Stimulated activated CD8-positive, alpha-beta memory T cell treated with anti-CD3 and anti-CD28 coated beads, Interleukin-15, amount 100 ng/mL, for 4 hours (primary cell): Measurements from ENCODE around the gene EMC7.
A peak's percentile ranks its signal among the peaks of the same experiment; 100 is the strongest.
"Not testable (repeated sequence)": the region's sequence is repeated elsewhere in the genome, so short reads cannot be mapped to it uniquely, and the experiment has no call there.

Source experiments
- DNase-seq, 2 donors: peaks; one replicate each; pipeline ENCODE4 v3.0.0-alpha.2; 2020; ENCODE audit warnings: low read depth in 2 of 2

The EMC7 gene

DNA sequence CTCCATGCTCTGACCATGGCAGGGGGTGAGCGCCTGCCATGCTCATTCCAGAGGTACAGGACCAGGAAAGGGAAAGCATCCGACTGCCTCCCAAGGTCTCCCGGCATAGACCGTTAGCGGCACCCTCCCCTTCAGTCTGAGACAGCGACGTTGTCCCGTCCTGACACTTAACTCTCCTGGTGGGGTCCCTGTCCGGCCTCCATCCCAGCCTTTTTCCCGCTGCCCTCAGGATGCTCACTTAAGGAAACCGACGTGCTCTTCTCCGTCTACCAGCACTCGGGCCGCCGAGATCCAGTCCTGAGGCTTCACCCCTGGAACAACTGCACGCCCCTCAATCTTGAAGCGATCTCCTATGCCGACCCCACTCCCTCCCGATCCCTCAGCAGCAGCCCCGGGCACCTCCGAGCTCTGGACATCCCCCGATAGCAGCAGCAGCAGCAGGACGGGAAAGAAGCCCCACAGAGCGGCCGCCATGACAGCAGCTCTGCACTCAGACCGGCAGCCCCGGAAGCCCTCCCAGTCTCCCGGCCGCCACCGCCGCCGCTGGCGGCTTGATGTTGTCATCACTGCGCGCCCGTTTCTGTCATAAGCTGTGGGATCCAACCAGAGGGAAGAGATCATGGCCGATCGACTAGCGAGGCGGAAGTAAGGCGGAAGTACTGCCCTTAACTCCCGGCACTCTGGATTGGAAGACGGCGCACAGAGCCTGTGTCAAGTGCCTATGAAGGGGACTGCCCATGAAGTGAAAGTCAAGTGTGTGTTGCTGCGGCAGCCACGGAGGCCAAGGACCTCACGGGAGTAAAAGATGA is at the start of gene EMC7, which contains the start of gene PGBD4:
Gene EMC7 (minus strand): TSS at position 497 of the 809 bp plus-strand sequence. CDS start 23 bp downstream, at position 474.
Gene PGBD4 (plus strand): TSS at position 718 of the 809 bp plus-strand sequence. CDS start 449 bp downstream, outside the sequence.
- DNase-seq = peak; percentile 98 to 99

DNA sequence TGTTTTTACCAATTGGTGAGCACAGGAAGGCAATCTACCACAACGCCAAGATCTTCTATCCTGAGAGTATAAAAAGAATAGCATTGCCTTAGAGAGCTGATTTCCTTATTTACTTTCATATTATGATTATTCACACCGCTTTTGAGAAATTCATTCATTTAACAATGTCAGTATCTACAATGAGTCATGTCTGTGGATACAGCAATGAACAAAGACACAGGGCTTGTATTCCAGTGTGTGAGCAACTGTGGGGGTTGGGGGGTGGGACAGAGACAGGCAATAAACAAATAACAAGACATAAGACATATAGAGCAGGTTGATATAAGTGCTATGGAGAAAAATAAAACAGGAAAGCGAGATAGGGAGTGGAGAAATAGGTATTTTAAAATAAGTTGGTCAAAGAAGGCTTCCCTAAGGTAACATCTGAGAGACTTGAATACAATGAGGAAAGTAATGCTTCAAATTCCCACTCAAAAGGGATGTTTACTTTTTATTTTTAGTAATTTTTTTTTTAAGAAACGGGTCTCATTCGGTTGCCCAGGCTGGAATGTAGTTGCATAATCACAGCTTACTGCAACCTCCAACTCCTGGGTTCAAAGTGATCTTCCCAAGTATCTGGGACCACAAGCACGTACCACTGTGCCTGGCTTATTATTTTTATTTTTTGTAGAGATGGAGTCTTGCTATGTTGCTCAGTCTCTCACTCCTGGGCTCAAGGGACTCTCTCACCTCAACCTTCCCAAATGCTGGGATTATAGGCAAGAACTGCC is 45.9 kb upstream of the EMC7 start:
- no peak for DNase-seq

DNA sequence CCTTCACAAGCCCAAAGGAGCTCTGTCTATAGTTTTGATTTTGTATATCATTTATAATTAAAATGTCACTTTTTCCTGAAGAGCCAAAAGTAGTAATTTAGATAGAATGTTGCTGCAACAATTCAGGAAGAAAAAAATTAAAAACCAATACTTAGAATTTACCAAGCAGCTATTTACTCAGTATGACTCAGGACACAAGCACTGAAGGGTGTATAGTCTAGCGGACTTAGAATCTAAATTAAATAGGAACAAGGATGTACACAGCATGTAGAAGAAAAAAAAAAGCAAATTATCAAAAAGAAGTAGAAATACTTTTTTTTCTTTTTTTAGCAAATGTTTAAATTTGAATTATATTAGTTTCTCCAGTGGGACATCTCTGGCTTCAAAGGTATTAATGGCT is 31.8 kb upstream of the EMC7 start:
- DNase-seq = no peak

DNA sequence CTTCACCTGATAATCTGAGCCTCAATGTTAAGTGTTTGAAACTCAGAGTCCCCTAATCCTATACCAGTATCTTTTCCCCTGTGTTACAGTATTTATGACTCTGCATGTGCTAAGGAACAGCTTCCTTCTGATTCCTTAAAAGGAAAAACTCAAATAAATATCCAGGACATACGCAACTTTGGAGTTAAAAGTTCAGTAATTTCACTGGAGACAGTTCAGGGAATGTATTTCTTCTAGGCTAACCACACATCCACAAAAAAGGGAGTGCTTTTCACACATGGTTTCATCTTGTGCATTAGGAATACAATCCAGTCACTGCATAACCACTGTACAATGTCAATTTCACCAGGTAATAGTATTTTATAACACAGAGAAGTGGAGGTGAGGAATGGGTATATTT is 31.2 kb upstream of the EMC7 start:
- no peak for DNase-seq

DNA sequence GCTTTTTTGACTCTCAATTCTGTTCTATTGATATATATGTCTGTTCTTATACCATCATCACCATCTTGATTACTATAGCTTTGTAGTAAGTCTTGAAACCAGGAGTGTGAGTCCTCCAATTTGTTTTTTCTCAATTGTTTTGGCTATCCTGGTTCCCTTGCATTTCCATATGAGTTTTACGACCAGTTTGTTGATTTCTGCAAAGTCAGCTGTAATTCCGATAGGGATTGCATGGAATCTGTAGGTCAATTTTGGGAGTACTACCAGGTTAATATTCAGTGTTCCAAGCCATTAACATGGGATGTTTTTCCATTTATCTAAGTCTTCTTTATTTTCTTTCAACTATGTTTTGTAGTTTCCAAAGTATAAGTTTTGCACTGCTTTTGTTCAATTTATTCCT is 27.2 kb upstream of the EMC7 start:
- no peak for DNase-seq

DNA sequence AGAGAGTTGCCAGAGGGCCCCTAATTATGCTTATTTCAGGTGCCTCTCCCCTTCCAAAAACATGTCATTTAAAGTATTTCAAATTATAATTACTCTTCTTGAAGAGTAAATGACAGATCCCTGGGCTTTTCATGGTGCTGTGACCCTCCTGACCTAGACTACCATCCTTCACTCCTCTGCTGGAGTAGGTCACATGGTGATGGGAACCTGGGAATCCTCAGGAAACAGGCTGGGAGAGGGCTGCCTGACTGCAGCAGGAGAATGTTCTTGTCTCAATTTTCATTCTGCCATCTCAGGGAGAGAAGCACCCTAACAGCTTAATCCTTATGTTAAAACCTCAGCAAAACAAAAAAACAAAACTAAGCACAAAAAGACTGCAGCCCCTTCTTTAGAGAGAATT is 24.9 kb upstream of the EMC7 start:
- DNase-seq = no peak

DNA sequence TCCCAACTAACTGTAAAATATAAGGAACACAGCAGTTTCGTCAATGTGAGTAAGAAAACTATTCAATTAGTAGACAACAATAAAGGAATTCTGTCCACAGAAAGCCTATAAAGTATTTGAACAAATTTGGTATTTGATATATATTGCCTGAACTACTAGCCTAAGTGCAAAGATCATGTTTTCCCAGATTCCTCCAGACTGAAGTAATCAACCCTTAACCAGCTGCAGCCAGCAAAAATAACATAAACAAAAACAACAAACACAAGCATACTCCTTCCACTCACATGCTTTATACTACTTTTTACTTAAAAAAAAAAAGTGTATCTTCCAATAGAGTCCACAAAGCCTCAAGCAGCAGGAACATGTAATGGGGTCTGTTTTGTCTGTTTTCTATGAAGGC is 24.3 kb upstream of the EMC7 start:
- no peak for DNase-seq

DNA sequence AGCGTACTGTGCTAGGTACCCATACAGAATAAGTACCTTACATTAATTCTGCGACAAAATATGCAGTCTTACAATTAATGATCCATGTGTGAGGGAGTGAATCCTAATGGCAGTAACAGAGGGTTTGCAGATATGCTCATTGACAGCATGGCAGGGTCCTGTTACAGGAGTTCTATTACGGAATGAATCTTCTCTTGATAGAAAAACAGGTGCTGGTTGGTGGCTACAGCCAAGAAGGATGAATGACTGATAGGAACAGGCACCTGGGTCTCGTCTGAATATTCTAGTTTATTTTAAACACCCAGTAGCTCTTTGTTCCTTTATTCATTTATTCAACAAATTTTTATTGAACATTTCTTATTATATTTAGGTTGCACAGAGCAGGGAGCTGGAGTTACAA is 23.0 kb upstream of the EMC7 start:
- DNase-seq = no peak

DNA sequence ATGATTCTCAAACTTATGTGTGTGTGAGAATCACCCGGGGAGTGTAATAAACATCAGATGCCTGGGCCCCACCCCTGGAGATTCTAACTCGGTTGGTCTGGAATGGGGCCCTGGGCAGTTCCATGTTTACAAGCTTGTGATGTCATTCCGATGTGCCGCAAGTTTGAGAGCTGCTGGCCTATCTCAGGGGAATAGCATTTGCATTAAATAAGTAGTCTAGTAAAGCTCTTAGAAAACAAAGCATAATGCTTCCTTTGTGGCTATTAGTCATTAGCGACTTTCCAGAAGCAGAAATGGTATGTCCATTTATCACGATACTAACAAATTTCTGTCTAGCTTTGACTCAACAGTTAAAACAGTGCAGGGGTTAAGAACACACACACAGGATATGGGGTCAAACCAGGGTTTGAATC is 21.1 kb upstream of the EMC7 start:
- DNase-seq = no peak

DNA sequence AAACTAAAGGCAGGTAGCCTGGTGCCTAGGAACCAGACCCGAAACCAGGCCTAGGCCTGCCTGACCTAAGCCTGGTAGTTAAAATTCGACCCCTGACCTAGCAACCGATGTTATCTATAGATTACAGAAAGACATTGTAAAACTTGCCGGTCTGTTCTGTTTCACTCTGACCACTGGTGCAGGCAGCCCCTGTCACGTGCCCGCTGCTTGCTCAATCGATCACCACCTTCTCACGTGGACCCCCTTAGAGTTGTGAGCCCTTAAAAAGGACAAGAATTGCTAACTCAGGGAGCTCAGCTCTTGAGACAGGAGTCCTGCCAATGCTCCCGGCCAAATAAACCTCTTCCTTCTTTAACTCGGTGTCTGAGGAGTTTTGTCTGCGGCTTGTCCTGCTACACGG is 20.1 kb upstream of the EMC7 start:
- not testable (repeated sequence) for DNase-seq

DNA sequence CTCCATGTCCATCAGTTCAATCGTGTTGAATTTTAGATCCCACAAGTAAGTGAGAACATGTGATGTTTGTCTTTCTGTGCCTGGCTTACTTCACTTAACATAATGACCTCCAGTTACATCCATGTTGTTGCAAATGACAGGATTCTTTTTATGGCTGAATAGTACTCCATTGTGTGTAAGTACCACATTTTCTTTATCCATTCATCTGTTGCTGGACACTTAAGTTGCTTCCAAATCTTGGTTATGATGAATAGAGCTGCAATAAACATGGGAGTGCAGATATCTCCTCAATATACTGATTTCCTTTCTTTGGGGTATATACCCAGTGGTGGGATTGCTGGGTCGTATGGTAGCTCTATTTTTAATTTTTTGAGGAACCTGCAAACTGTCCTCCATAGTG is 18.8 kb upstream of the EMC7 start:
- not testable (repeated sequence) for DNase-seq

DNA sequence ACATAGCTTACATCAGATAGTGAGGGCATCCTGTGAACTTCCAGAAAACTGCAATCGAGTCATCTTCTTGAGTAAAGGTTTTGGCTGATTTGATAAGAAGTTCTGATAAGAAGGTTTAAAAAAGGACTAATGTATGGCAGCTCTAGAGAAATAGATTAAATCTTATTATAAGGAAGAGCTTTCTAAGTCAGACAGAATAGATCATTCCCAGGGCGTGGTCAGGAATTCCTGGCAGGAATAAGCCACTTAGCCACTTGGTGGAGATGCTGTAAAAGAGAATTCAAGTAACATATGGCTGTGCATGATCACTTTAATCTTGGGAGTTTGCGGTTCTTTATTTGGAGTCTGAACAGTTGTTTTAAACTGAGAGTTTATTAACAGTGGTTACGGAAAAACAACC is 17.6 kb upstream of the EMC7 start:
- no peak for DNase-seq

DNA sequence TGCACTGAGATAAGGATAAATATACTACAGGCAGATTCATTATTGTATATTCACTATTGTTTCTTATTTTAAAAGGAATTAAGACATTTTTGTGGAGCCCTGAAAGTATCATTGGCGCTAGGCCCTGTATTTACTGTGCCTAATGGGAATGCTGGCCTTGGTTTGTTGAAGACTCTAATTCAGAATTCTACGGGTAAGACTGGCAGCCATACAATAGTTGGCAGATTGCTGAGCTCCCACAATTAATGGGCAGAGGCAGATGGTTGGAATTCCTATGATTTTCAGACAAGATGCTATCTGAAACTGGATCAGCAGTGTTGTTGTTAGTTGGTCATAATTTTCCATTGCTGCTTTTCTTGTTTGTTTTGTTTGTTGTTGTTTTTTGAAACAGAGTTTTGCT is 15.0 kb upstream of the EMC7 start:
- DNase-seq = no peak

DNA sequence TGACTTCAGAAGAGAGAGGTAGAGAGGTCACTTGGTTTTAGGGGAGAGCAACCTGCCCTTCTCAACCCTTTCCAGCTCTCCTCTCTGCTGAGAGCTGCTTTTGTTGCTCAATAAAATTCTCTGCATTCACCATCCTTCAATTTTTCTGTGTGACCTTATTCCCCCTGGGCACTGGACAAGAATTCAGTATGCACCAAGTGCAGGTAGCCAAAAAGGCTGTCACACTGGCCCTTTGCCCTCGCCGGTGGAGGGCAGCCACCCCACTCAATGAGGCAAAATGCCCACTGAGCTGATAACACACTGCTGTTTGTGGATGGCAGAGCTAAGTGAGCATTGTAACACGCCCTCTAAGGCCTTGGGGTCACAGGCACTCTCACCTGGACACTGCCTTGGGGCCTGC is 13.1 kb upstream of the EMC7 start:
- no peak for DNase-seq

DNA sequence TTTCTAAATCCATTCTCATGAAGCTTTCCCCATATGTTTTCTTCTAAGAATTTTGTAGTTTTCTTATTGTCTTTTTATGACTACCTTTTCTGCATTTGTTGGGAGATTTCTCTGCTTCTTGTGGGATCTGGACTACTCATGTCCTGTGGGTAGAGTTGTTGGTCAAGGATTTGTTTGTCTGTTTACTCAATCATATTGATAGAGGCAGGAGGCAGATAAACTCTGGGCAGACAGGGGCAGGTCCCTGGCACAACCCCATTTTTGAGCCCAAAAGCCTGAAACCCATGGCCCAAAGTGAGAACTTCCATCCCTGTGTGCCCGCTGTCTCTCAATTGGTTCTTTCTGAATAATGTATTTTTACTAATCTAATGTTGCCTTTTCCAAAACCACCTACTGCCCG is 12.6 kb upstream of the EMC7 start:
- no peak for DNase-seq

DNA sequence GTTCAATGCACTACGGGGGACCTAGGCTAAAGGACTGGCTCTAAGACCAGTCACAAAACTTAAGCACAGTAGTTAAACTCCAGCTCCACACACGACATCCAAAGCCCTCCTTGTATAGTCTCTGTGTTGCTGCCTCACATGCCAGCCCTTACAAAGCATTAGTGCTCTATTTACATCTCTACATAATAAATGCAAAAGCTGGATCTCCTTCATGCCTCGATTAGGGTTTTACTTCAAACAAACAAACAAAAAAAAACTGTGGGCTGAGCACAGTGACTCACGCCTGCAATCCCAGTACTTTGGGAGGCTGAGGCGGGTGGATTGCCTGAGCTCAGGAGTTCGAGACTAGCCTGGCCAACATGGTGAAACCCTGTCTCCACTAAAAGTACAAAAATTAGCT is 9.8 kb upstream of the EMC7 start:
- no peak for DNase-seq

DNA sequence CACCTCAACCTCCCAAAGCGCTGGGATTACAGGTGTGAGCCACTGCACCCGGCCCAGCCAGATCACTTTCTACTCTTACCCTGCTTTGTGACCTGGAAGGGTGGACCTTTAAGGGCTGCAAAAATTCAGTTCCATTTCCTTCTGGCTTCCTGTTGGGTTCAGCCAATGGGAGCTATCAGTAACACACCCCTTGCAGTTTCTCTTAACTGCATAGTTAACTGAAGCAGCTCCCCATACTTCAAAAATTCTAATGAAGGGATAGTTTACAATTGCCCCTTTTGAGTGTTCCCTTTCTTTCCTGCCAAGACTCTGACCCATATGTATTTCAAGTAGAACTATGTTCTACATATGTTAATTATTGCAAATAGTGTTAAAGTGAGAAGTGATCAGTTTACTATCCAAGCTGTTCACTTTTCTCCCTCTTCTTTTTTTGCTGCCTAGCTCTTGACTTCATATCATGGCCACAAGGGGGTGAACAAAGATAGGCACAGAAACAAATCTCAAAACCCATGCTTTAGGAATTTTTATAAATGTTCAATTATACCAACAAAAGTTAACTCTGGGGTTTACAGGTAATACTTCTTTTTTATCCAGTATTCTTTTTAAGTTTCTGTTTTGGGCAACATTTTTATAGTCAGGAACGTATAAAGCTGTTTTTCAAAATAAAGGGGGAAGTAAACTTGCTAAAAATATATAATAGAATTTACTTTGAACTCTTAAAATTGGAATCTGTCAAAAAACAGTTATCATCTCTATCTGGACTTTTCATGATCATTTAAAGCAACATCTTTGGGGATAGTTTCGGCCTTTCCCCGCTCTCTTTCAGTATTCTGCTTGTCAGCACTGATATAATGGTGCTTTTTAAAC is 8.4 kb upstream of the EMC7 start:
- DNase-seq = no peak

DNA sequence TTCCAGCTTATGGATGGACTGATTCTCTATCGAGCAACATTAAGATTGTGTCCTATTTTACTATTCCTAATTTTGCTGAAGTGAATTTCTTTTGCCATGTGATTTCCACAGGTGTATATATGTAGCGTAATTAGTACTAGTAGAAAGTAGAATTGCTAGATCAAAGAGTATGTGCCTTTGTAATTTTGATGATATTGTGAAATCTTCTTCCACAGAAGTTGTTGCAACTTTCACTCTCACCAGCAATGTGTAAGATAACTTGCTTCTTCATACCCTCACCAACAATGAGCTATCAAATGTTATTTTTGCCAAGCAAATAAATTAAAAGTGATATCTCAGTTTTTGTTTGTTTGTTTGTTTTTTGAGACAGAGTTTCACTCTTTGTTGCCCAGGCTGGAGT is 5.7 kb upstream of the EMC7 start:
- DNase-seq = no peak

DNA sequence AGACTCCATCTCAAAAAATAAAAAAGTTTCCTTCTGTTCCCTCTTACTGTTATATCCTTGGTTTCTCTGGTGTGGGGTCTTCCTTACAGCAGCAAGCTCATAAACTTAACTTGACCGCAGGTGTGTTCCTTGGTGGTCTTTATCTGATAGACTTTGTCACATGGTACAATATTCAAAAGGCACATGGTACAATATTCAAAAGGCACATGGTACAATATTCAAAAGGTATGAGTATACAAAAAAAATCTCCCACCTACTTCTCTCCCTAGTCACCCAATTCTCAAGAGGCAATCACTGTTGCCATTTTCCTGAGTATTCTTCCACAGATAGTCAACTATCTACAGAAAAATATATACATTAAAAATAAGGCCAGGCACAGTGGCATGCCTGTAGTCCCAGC is 4.8 kb upstream of the EMC7 start:
- DNase-seq = no peak

DNA sequence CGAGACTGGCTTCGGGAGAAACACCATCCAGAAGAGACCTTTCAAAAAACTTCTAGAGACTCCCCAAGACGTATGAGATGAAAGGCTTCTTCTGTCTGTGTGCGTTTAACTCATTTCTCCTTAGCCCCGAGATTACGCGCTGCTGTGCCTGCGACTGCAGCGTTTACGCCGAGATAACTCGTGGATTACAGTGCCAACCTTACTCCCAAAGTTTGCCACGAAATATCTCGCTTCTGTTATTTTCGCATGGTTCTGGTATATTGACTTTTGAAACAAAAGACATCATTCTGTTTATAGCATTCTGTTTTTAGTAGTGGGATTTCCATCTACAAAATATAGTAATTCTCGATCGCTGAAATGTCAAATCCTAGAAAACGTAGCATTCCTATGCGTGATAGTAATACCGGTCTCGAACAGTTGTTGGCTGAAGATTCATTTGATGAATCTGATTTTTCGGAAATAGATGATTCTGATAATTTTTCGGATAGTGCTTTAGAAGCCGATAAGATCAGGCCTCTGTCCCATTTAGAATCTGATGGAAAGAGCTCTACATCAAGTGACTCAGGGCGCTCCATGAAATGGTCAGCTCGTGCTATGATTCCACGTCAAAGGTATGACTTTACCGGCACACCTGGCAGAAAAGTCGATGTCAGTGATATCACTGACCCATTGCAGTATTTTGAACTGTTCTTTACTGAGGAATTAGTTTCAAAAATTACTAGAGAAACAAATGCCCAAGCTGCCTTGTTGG is 688 bp upstream of the EMC7 start:
- DNase-seq = no peak

DNA sequence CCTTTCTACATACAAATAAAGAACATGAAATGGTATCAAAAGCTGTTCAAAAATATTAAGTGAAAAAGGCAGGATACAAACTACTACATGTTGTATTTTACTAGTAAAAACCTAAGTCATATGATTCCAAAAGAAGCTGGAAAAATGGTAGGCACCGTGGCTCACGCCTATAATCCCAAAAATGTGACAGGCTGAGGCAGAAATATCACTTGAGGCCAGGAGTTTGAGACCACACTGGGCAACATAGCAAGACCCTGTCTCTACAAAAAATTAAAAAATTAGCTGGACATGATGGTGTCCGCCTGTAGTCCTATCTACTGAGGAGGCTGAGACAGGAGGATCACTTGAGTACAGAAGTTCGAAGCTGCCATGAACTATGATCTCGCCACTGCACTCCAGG is 1.7 kb downstream of the EMC7 start:
- no peak for DNase-seq
